ENCODE measurements around the gene EFHC1. TPM values are rescaled to one million over a fixed set of nuclear protein-coding genes. Genes with fewer than 3 reads are reported as not detected.

Gene EFHC1
- total and polyA plus RNA-seq, 2 of the 13 experiments (the other 11 are each of a cell fraction or from before 2014, with no cell fraction given), result 23.4 to 29.5 TPM

DNA sequence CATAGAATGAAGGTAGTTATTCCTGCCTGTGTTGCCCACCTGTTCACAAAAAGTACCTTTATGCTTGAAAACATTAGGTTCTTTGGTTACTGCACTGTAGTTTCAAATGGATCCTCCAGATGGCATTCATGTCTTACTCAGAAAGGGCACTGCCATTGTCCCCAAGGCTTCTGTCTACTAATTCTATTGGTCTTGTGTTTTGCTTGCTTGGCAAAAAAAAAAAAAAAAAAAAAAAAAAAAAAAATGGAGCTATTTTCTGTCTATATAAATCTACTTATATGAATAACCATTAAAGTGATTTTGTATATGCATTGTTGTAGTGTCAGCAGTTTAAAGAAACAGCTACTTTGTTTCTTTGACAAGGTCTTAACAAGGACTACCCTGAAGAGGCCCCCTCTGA, 12.7 kb upstream of the EFHC1 start (continued):
- TF ChIP-seq ZNF569 (CRISPR knock-in tag; IDR thresholded peaks at IDR 0.05; ENCODE audit: borderline replicate concordance), result no peak
- no peak for TF ChIP-seq ARID2 (CRISPR knock-in tag; IDR thresholded peaks at IDR 0.05; ENCODE audit: borderline replicate concordance)
- no peak for TF ChIP-seq ZNF20 (CRISPR knock-in tag; IDR thresholded peaks at IDR 0.05)
- no peak for TF ChIP-seq AKAP8 (CRISPR knock-in tag; IDR thresholded peaks at IDR 0.05)
- TF ChIP-seq, protein P1, sequence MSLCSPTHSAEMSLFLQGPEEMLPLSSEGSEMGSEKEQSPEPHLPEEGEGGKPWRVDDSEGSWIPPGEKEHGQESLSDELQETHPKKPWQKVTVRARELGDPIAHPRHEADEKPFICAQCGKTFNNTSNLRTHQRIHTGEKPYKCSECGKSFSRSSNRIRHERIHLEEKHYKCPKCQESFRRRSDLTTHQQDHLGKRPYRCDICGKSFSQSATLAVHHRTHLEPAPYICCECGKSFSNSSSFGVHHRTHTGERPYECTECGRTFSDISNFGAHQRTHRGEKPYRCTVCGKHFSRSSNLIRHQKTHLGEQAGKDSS (CRISPR knock-in tag; IDR thresholded peaks at IDR 0.05; ENCODE audit: borderline replicate concordance, low read depth), result no peak
- TF ChIP-seq ZNF775 (CRISPR knock-in tag; IDR thresholded peaks at IDR 0.05; ENCODE audit: borderline replicate concordance), result peak; percentile 48; the same call in 1 of the 2 replicates
- no peak for TF ChIP-seq LCORL (IDR thresholded peaks at IDR 0.05)
- TF ChIP-seq LCORL (CRISPR knock-in tag; IDR thresholded peaks at IDR 0.05), result no peak
- TF ChIP-seq PCBP1 (IDR thresholded peaks at IDR 0.05; ENCODE audit: borderline replicate concordance, low read depth, low read length), result no peak
- TF ChIP-seq, protein P2, sequence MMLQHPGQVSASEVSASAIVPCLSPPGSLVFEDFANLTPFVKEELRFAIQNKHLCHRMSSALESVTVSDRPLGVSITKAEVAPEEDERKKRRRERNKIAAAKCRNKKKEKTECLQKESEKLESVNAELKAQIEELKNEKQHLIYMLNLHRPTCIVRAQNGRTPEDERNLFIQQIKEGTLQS (CRISPR knock-in tag; IDR thresholded peaks at IDR 0.05), result no peak
- no peak for TF ChIP-seq NFE2L2 (IDR thresholded peaks at IDR 0.05; ENCODE audit: low read length)
- TF ChIP-seq MAFF (IDR thresholded peaks at IDR 0.05; ENCODE audit: low read depth, low read length), result peak; percentile 74
- TF ChIP-seq ZKSCAN1 (IDR thresholded peaks at IDR 0.05; ENCODE audit: low read length), result no peak
- TF ChIP-seq MAFK (conservative IDR thresholded peaks at IDR 0.05 in 1 of 2, IDR thresholded peaks at IDR 0.05 in 1 of 2; ENCODE audit: low read length in 2 of 2), result peak; percentile 78 to 86
- no peak for TF ChIP-seq FOXO1 (CRISPR knock-in tag; IDR thresholded peaks at IDR 0.05)
- no peak for TF ChIP-seq ZNF180 (CRISPR knock-in tag; IDR thresholded peaks at IDR 0.05; ENCODE audit: borderline replicate concordance, low read depth)
